Right cardiac atrium (tissue), 5 donors: ENCODE results near the gene CKS1B. TPM values are rescaled to one million over a fixed set of nuclear protein-coding genes. Genes with fewer than 3 reads are reported as not detected.
A peak's percentile ranks its signal among the peaks of the same experiment; 100 is the strongest.
"Not testable (repeated sequence)": the region's sequence is repeated elsewhere in the genome, so short reads cannot be mapped to it uniquely, and the experiment has no call there.

Experiments used
- ATAC-seq, 2 donors: fragments of 200-7000 bp; cut with Tn5 transposase; one replicate each; pipeline versions ENCODE4 v1.8.0 to v1.9.1; 2020; ENCODE audit warnings: moderate library complexity in 2 of 2, mild to moderate bottlenecking in 1 of 2
- DNase-seq, 3 donors: peaks; one replicate each; pipeline ENCODE4 v3.0.0-alpha.2; 2020
- H3K27ac ChIP-seq: one replicate; pipeline ENCODE4 v1.5.1; 2013; ENCODE audit warnings: mild to moderate bottlenecking, low read length, control low read depth, moderate library complexity
- H3K27me3 ChIP-seq: one replicate; pipeline ENCODE4 v1.6.1; 2013; ENCODE audit not compliant: control insufficient read depth, insufficient read depth
- H3K4me1 ChIP-seq: one replicate; pipeline ENCODE4 v1.6.1; 2013; ENCODE audit warnings: low read length; ENCODE audit not compliant: control insufficient read depth, insufficient read depth
- H3K4me3 ChIP-seq: one replicate; pipeline ENCODE4 v1.5.1; 2013; ENCODE audit warnings: low read length, control low read depth
- H3K9me3 ChIP-seq: one replicate; pipeline ENCODE4 v1.6.1; 2013; ENCODE audit warnings: low read length; ENCODE audit not compliant: control insufficient read depth
- WGBS: extraction: QIAGEN DNeasy Blood & Tissue Kit; methylation state at CpG from one replicate; pipeline ENCODE4 v1.1.7; 2013; 5-methylcytosine and 5-hydroxymethylcytosine counted together
- intact Hi-C, 4 donors: fragments of 100-400 bp; cut with DNase I; formaldehyde crosslinking; loops; one replicate each; pipeline versions ENCODE4 v1.11.0 to v1.14.0; 2022 to 2023
- polyA plus RNA-seq: library from polyadenylated mRNA; stranded (reverse); fragments of 200-250 nt; gene quantifications from one replicate; pipeline ENCODE4 v1.2.3, GENCODE V29; 2013
- total RNA-seq, 4 donors: library from RNA; stranded (reverse); fragmentation: NEBNext Ultra II Directional; extraction: Animal tissue kit (Norgen Biotek cat#: 25700); gene quantifications; one replicate each; pipeline ENCODE4 v1.2.1, GENCODE V29; 2021
- donor health status: healthy with polysubstance abuse.
- donor health status: DM: no; HTN: yes; CAD: no.
- donor health status: DM: no; HTN: no; CAD: no.
- donor health status: DM: no; HTN: yes; CAD: no; lungs with severe emphysema.
- donor health status: DM: yes; HTN: yes; CAD: no.

Gene CKS1B
- total and polyA plus RNA-seq, 5 donors, result 19.9 to 28.9 (median 25.4) TPM

- intact Hi-C loops, result no loop called here
- DNase-seq, result peak in 2 of 3 donors; percentile 18 to 49
These were observed 13.8 kb downstream of the CKS1B start for GRCh38 chr1:154988058-154988954.

GRCh38 chr1:154989195-154989860, 14.8 kb downstream of the CKS1B start:
- H3K4me1 ChIP-seq, result peaks cover 1% of the 10 kb centered on the region
- no peak overlapping the region for H3K27ac ChIP-seq
- H3K27me3 ChIP-seq, result no peaks in the 10 kb centered on the region
- no peak for ATAC-seq
- WGBS, result 82% methylated on average over 3 of the region's 3 CpGs
- intact Hi-C loops, result no loop called here
- no peaks in the 10 kb centered on the region for H3K9me3 ChIP-seq
- H3K4me3 ChIP-seq, result no peak overlapping the region
- DNase-seq, result peak in 1 of 3 donors; percentile 18

More at GRCh38 chr1:154988058-154988954, 13.8 kb downstream of the CKS1B start:
- WGBS, result 87% methylated on average over 17 of the region's 17 CpGs
- Histone ChIP-seq H3K4me3 (no peak overlapping the region), H3K4me1 (peaks cover 4% of the 10 kb centered on the region), H3K9me3 (no peaks in the 10 kb centered on the region), H3K27me3 (no peaks in the 10 kb centered on the region), H3K27ac (no peak overlapping the region)
- ATAC-seq, result no peak

- Histone ChIP-seq H3K9me3 (no peaks in the 10 kb centered on the region), H3K4me1 (peaks cover 1% of the 10 kb centered on the region), H3K27me3 (no peaks in the 10 kb centered on the region), H3K4me3 (no peak overlapping the region), H3K27ac (no peak overlapping the region)
- ATAC-seq (no peak), DNase-seq (peak in 2 of 3 donors; percentile 27 to 33)
- intact Hi-C loops, result no loop called here
- 93% methylated on average over 8 of the region's 8 CpGs for WGBS
These were observed 15.8 kb downstream of the CKS1B start for GRCh38 chr1:154990276-154990675.

GRCh38 chr1:154992721-154993571, 18.5 kb downstream of the CKS1B start:
- Histone ChIP-seq H3K4me3 (no peak overlapping the region), H3K27me3 (no peaks in the 10 kb centered on the region), H3K4me1 (no peaks in the 10 kb centered on the region), H3K9me3 (no peaks in the 10 kb centered on the region), H3K27ac (no peak overlapping the region)
- intact Hi-C loops, result no loop called here
- DNase-seq, result peak in 2 of 3 donors; percentile 19 to 34
- 84% methylated on average over 14 of the region's 14 CpGs for WGBS
- ATAC-seq, result peak in 1 of 2 donors; percentile 16

GRCh38 chr1:154993572-154994268, 19.2 kb downstream of the CKS1B start, which contains the start of gene LENEP:
Gene LENEP, plus strand, starts transcription at chr1:154993586. Its CDS starts 22 bp downstream, at chr1:154993608.
- DNase-seq (peak in 2 of 3 donors; percentile 35 to 42), ATAC-seq (peak in 1 of 2 donors; percentile 3)
- H3K4me1 ChIP-seq, result no peaks in the 10 kb centered on the region
- intact Hi-C loops, result no loop called here
- H3K27me3 ChIP-seq, result no peaks in the 10 kb centered on the region
- no peak within 1 kb of the TSS for H3K27ac ChIP-seq
- WGBS, result 60% methylated on average over 8 of the region's 8 CpGs
- H3K4me3 ChIP-seq, result no peak within 1 kb of the TSS
- H3K9me3 ChIP-seq, result no peaks in the 10 kb centered on the region

- Histone ChIP-seq H3K27me3 (no peaks in the 10 kb centered on the region), H3K9me3 (no peaks in the 10 kb centered on the region), H3K4me3 (no peak overlapping the region), H3K4me1 (peaks cover 3% of the 10 kb centered on the region), H3K27ac (no peak overlapping the region)
- 55% methylated on average over 1 of the region's 1 CpG for WGBS
- ATAC-seq, result no peak
- DNase-seq, result peak in 2 of 3 donors; percentile 13 to 20
- intact Hi-C loops, result no loop called here
These were observed 19.7 kb downstream of the CKS1B start for GRCh38 chr1:154994269-154994587.

GRCh38 chr1:154994591-154994990, 20.1 kb downstream of the CKS1B start:
- Histone ChIP-seq H3K4me1 (peaks cover 3% of the 10 kb centered on the region), H3K9me3 (no peaks in the 10 kb centered on the region), H3K27me3 (no peaks in the 10 kb centered on the region), H3K4me3 (no peak overlapping the region), H3K27ac (no peak overlapping the region)
- WGBS, result 69% methylated on average over 3 of the region's 3 CpGs
- DNase-seq (peak in 1 of 3 donors; percentile 12), ATAC-seq (no peak)
- intact Hi-C loops, result no loop called here

- H3K9me3 ChIP-seq, H3K27me3 ChIP-seq, ATAC-seq, H3K4me3 ChIP-seq, H3K27ac ChIP-seq, H3K4me1 ChIP-seq, intact Hi-C loops: not testable (repeated sequence)
- 60% methylated on average over 12 of the region's 13 CpGs for WGBS
- peak; percentile 70 to 76 (median 71) for DNase-seq
These were observed 21.0 kb downstream of the CKS1B start for GRCh38 chr1:154995301-154995983.

- Histone ChIP-seq H3K27ac (no peak overlapping the region), H3K4me3 (no peak overlapping the region), H3K9me3 (no peaks in the 10 kb centered on the region), H3K4me1 (peaks cover 5% of the 10 kb centered on the region), H3K27me3 (no peaks in the 10 kb centered on the region)
- intact Hi-C loops, result no loop called here
- 85% methylated on average over 15 of the region's 15 CpGs for WGBS
- peak in 2 of 3 donors; percentile 39 to 50 for DNase-seq
- no peak for ATAC-seq
These were observed 22.7 kb downstream of the CKS1B start for GRCh38 chr1:154996966-154997701.
